GM19193 (cell line): Measurements from ENCODE around the gene TMEM203.
A peak's percentile ranks its signal among the peaks of the same experiment; 100 is the strongest.

ENCODE experiments used
- POLR2A ChIP-seq: IDR thresholded peaks from 4 replicates; pipeline ENCODE4 v1.6.1; 2011; ENCODE audit not compliant: insufficient read depth, insufficient read length; ENCODE audit errors: extremely low read depth

TMEM203 gene

DNA sequence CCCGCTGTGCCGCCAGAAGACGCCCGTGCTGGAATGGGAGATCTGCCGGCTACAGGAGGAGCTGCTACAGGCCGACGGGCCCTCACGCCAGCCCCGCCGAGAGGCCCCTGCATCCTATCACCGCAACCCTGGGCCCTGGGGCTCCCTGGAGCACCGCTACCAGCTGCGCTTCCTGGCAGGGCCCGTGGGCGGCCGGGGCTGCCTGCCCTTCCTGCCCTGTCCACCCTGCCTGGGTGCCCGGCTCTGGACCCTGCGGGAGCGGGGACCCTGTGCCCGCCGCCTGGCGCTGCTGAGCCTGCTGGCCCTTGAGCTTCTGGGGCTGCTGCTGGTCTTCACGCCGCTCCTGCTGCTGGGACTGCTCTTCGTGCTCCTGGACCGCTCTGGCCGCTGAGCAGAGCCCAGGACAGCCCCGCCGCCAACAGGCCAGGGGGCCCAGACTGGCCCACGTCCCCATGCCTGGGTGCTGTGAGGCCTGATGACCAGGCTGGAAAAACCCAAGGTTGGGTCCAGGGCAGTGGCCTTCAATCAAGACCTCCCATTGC is 12.8 kb upstream of the TMEM203 start:
- TF ChIP-seq POLR2A = no peak

DNA sequence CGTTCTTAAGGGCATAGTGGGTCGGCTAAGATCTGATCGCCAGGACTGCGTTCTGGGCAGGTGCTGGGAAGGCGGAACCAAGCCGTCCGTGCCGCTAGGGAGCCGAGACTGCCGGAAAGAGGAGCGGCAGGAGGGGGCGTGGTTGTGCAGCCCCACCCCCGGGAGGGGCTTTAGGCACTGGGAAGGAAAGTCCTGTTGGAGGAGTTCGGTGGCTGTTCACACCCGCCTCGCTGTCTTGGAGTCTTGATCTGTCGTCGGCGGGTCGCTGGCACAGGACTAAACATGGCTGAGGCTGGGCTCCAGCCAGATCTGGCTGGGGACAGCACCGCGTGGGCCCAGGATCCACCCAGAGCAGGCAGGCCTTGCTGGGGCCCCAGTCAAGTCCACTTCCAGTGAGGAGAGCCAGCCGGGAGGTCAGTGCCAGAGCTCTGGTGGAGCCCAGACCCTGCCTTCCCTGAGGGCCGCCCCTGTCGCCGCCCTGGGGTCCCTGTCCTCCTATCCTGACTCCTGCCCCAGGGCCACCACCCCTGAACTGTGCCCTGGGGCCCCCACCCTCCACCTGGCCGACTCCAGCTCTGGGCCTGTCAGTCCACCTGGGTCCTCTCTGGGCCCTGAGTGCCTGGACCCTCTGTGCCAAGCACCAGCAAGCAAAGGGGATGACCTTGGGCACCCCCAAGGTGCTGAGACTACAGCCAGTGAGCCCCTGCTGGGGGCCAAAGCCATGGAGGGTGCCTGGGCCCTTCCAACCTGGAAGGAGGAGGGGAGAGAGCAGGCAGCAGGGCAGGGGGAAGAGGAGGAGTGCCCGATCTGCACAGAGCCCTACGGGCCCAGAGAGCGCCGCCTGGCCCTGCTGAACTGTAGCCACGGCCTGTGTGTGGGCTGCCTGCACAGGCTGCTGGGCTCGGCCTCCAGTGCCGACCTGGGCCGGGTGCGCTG is 12.1 kb upstream of the TMEM203 start:
- peak; percentile 5 for TF ChIP-seq POLR2A

DNA sequence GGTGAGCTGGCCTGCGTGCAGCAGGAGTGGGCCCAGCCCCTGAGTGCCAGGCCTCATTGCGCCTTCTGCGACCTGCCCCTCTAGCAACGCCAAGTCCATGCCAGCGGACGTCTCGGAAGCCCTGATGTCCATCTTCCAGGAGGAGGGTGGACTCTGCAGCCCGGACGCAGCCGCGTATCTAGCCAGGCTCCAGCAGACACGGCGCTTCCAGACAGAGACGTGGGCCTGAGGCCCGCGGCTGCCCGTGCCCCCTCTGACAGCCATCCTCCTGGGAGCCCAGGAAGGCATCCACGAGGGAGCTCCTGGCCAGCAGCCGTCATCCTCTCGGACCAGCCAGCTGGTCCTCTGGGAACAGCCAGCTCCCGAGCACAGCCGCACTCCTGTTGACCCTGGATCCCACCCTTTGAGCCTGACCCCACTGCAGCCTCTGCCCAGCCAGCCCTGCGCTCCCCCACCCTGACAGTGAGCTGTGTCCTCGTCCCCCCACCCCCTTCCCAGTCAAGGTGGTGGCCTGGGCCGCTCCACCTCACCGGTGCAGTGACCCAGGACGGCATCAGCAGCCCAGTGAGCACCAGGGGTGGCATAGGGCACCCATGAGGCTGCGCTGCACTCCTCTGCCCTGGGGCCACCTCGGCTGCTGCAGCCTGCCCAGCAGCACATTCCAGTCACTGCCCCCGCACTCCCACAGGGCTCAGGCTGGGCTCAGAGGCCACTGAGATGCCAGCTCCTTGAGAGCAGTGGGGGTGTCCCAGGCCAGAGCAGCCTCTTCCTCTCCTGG is 10.9 kb upstream of the TMEM203 start:
- TF ChIP-seq POLR2A = no peak

- TF ChIP-seq POLR2A = no peak
Observed at GRCh38 chr9:137215196-137215986, 9.9 kb upstream of the TMEM203 start.

GRCh38 chr9:137214620-137215019 is 9.2 kb upstream of the TMEM203 start:
- TF ChIP-seq POLR2A = no peak

- no peak for TF ChIP-seq POLR2A
Observed at GRCh38 chr9:137213160-137214060, 8.0 kb upstream of the TMEM203 start.

DNA sequence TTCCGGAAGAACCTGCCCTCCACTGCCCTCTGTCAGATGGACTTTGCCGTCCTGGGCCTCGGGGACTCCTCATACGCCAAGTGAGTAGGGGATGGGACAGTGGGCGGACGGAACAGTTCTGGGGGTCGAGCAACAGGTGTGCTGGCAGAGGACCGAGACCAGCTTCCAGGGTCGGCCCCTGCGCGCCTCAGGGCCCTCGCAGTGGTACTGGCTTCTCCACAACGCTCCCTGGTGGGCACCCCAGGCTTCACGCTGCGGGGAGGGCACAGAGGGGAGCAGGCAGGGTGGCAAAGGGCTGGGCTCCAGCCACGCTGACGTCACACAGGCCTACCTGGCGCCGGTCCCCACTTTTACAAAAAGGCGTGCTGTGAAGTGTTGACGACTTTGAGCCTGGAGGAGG is 7.1 kb upstream of the TMEM203 start:
- no peak for TF ChIP-seq POLR2A

GRCh38 chr9:137211532-137211931 is 6.1 kb upstream of the TMEM203 start:
- no peak for TF ChIP-seq POLR2A

GRCh38 chr9:137206602-137207001 is 1.2 kb upstream of the TMEM203 start:
- TF ChIP-seq POLR2A = no peak

- TF ChIP-seq POLR2A = no peak
Observed at GRCh38 chr9:137204731-137205125, 720 bp downstream of the TMEM203 start.

DNA sequence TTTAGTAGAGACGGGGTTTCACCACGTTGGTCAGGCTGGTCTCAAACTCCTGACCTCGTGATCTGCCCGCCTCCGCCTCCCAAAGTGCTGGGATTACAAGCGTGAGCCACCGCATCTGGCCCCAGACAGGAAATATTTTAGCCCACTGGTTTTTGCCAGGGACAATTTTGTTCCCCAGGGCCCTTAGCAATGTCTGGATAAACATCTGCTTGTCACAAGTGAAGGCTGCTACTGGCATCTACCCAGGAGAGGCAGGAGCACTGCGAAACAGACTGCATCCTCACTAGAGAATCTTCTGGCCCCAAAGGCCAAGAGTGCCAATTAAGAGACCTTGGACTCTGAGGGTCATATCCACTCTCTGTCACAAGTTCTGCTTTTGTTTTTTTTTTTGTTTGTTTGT is 2.5 kb downstream of the TMEM203 start:
- no peak for TF ChIP-seq POLR2A

DNA sequence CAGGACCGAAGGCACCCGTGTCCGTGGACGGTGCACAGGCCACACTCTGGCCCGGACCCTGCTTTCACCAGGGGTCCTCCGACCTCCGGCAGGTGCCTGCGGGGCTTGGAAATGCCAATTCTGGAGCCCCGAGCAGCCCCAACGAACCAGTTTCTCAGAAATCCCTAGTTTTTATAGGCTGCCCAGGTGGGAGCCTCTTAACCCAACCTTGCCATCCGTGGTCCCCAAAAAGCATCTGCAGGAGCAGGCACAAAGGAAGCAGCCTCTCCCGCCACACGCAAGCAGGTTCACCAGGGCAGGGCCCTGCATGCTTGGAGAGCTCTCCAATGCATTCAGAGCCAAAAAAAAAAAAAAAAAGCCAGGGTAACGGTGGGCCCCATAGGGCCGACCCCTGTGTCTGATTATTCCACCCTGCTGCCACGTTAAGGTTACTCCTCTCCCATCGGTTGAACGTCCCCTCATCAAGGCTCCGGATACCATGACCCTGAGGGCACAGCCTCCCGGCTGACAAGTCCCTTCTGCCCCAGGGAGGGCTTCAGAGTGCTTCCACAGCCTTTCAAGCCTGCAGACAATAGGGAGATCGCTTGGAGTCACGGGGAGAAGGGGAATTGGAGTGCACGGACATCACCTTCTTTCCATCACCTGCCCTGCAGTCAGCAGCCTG is 4.1 kb downstream of the TMEM203 start:
- TF ChIP-seq POLR2A = no peak
